GM19239 (cell line): ENCODE measurements around the gene KRTAP12-4.
"Not testable (repeated sequence)": the region's sequence is repeated elsewhere in the genome, so short reads cannot be mapped to it uniquely, and the experiment has no call there.

Experiments used
- DNase-seq: peaks from one replicate; pipeline ENCODE4 v3.0.0; 2011; ENCODE audit warnings: low spot score; ENCODE audit not compliant: insufficient read length
- FAIRE-seq: peaks from 2 replicates; lab custom pipeline; 2011; peaks lifted over from hg19 to GRCh38; lab: Jason Lieb, UNC

Gene KRTAP12-4

DNA sequence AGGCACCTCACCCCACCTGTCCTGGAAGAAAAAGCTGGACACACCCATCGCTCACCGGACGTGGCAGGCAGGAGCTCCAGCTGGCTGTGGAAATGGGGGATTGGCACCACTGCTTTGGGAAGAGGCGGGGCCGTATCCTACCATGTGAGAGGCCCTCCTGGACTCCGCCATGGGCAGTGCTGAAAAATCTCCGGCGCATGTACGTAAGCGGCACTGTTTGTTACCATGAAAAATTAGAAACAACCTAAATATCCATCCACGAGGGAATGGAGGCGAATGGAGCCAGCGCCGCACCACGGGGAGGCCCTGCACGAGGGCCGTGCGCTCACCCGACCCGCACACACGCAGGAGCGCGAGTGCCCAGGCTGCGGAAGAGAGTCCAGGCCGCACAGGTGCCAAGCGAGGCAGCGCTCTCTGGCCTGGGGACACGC, 39.5 kb downstream of the KRTAP12-4 start:
- DNase-seq (no peak), FAIRE-seq (no peak)

DNA sequence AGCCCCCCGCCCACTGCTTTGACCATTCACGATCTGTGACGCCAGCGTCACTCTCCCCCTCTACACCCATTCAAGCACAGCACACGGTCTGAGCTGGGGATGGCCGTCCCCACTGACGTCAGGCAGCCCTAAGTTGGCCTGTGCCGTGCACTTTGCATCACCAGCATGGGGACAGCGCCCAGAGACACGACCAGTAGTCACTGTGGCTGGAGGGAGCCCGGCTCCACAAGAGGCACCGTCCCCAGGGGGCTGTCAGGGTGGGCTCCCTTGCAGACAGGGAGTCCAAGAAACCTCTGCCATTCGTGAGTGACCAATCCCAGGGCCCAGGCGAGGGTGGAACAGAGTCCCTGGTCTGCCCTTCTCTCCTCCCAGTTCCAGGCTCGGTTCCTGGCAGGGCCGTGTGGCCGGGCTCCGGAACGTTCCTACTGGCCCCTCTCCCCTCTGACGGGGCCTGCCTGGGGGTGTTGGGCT, 40.3 kb downstream of the KRTAP12-4 start:
- FAIRE-seq: no peak

DNA sequence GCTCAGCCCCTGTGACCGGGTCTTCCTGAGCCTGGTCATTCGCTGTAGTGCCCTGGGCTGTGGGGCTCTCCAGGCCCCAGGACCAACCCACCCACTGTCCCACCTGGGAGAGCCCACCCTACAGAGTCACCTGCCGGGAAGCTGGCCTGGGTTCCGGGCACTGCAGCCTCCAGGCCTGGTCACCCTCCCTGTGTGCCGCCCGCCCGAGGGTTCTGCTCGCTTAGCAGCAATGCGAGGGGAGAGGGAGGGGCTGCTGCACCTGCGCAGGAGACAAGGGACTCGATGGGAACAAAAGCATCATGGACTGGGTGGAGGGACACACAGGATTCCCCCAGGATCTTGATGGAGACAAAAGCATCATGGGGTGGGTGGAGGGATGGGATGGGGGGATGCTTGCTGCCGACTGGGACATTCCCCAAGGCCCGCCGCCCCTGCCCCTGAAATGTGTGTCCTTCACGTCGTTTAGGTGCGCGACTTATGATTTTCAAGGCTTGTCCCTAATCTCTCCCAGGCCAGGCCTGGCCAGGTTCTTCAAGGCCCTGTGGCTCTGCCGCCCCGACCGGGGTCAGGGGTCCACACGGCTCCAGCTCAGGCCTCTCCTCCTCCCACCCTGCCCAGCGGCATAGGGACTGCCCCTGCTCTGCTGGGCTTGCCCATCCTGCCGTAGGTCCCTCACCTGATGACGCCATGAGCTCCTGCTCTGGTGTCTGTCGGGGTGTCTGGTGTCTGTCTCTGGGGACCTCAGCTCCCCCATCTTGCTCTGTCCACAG, 40.9 kb downstream of the KRTAP12-4 start:
- FAIRE-seq: no peak
- no peak for DNase-seq

More for the DNA sequence above, 40.3 kb downstream of the KRTAP12-4 start:
- DNase-seq: no peak

DNA sequence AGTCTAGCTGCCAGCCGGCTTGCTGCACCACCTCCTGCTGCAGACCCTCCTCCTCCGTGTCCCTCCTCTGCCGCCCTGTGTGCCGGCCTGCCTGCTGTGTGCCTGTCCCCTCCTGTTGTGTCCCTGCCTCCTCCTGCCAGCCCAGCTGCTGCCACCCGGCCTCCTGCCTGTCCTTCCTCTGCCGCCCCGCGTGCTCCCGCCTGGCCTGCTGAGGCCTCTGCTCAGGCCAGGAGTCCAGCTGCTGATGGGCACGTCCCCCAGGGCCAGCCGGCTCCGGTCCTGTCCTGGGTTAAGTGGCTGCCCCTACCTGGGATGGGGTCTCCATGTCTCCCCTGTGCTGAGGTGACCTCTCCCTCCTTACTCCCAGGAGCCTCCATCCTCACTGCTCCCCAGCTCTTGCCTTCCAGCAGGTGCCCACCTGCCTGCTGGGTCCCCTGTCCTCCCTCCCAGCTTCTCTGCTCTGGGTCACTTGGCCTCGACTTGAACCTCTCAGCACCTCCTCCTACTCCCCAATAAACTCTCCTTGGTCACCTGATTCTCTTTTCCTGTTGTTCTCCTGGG, 41.7 kb downstream of the KRTAP12-4 start:
- FAIRE-seq (no peak), DNase-seq (no peak)

DNA sequence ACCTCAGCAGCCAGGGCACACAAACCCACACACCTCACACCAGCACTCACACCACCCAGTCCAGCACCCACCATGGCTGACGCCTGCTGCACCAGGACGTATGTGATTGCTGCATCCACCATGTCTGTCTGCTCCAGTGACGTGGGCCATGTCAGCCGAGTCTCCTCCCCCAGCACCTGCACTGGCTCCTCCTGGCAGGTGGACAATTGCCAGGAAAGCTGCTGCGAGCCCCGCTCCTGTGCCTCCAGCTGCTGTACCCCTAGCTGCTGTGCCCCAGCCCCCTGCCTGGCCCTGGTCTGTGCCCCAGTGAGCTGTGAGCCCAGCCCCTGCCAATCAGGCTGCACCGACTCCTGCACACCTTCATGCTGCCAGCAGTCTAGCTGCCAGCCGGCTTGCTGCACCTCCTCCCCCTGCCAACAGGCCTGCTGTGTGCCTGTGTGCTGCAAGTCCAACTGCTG, 42.4 kb downstream of the KRTAP12-4 start, which contains the start of gene KRTAP10-8:
KRTAP10-8 (plus strand) TSS at position 51 of the 458 bp plus-strand sequence; CDS start at position 73, 22 bp downstream.
- FAIRE-seq (no peak), DNase-seq (no peak)

DNA sequence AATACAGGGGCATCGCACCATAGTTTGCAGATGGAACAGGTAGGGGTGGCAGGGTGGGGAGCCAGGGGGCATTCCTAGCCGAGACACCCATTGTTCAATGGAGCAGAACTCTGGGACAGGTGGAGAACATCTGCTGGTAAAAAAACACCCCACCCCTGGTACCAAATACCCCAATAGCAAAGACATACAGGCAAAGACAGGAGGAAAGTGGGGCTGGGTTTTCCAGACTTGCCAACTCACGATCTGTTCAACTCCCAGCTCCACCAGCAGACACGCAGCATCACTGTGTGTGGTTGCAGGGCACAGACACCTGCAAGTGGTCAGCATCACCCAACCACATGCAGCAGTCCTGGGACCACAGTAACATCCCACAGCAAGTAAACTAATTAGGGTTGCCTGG, 42.9 kb downstream of the KRTAP12-4 start:
- no peak for DNase-seq
- no peak for FAIRE-seq

DNA sequence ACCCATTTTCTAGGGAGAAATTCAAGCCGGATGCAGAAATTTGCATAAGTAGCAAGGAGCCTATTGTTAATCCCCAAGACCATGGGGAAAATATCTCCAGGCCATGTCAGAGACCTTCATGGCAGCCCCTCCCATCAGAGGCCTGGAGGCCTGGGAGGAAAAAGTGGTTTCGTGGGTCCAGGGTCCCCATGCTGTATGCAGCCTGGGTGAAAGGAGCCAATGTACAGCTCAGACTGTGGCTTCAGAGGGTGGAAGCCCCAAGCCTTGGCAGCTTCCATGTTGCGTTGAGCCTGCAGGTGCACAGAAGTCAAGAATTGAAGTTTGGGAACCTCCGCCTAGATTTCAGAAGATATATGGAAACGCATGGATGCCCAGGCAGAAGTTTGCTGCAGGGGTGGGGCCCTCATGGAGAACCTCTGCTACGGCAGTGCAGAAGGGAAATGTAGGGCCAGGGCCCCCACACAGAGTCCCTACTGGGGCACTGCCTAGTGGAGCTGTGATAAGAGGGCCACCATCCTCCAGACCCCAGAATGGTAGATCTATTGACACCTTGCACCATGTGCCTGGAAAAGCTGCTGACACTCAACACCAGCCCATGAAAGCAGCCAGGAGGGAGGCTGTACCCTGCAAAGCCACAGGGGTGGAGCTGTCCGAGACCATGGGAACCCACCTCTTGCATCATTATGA, 44.2 kb downstream of the KRTAP12-4 start:
- not testable (repeated sequence) for DNase-seq, FAIRE-seq

DNA sequence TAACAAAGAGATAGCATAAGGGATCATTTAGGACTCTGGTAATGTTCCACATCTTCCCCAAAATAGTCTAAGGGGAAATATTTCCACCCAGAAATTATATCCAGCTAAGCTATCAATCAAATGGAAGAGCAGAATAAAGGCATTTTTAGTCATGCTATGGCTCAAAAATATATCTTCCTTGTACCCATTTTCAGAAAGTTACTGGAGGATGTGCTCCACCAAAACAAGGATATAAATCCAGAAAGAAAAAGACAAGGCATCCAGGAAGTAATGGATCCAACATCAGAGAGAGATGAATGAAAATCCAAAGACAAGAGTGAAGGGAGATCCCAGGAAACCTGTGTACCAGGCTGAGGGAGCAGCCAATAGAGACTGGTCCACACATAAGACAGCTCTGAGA, 45.3 kb downstream of the KRTAP12-4 start:
- no peak for DNase-seq
- FAIRE-seq: no peak

DNA sequence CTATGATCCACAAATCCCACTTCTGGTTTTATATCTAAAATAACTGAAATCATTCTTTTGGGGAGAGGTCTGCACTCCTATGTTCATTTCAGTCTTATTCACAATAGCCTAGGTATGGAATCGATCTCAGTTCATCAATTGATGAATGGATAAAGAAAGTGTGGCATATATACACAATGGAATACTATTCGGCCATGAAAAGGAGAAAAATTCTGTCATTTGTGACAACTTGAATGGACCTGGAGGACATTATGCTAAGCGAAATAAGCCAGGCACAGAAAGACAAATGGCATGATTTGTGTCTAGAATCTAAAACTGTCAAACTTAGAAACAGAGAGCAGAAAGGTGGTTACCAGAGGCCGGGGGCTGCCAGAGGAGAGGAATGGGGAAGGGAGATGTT, 48.0 kb downstream of the KRTAP12-4 start:
- FAIRE-seq (no peak), DNase-seq (no peak)
